ENCODE results near the gene NEK1.

The NEK1 gene

DNA sequence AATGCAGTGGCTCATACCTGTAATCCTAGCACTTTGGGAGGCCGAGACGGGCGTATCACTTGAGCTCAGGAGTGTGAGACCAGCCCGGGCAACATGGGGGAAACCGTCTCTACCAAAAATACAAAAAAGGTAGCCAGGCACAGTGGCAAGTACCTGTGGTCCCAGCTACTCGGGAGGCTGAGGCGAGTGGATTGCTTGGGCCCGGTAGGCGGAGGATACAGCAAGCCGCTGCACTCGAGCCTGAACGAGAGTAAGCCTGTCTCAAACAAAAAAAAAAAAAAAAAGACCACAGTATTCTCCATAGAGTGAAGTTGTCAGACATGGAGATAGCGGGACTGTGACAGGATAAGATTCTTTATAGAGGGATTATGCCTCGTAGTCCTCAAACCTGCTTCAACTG lies 265.5 kb downstream of the NEK1 start:
- DNase-seq: no peak

GRCh38 chr4:169345316-169345721 lies 267.1 kb downstream of the NEK1 start:
- no peak for DNase-seq

Data from NCI-H1694 treated with DMSO at 0.1 percent for 48 hours (cell line).